Measurements from ENCODE around the gene ZNF212.
A peak's percentile ranks its signal among the peaks of the same experiment; 100 is the strongest.

The ZNF212 gene

DNA sequence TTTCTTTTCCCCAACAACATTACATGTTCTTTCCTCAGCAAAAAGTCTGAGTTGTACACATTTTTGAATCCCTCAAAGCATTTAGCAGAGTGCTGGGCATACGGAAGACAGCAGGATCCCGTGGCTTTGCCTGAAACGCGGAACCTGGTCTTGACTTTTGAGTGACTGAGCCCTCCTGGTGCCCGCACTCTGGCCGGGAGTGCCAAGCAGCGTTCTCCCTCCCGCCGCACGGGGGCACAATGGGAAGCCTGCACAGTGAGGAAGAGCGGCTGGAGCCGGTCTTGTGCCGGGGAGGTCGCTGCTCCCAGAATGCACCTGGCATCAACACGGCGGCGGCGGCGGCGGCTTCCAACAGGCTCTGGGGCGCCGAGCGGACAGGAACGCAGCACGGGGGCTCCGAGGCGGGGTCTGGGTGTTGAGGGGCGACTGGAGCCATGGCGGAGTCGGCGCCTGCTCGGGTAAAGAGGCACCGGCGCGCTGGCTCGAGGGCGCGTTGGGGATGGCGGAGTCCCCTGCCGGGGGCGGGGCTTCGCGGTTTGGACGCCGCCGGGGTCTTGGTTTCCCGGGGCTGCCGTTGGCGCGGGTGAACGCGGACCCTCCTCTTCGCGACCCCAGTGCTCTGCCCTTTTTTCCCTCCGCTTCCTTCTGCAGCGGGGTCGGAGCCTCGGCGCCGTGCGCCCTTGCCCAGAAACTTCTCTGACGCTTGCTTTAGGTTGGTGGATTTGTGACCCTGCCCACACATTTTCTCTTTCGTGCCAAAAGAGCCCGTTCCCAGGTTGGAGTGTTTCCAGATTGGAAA is at the start of gene ZNF212:
Gene ZNF212, plus strand, starts transcription at position 307 of the 799 bp plus-strand sequence. Its CDS starts 128 bp downstream, at position 435.
- H3K27ac ChIP-seq, result peak within 1 kb of the TSS; percentile 78
- TF ChIP-seq, protein P1, sequence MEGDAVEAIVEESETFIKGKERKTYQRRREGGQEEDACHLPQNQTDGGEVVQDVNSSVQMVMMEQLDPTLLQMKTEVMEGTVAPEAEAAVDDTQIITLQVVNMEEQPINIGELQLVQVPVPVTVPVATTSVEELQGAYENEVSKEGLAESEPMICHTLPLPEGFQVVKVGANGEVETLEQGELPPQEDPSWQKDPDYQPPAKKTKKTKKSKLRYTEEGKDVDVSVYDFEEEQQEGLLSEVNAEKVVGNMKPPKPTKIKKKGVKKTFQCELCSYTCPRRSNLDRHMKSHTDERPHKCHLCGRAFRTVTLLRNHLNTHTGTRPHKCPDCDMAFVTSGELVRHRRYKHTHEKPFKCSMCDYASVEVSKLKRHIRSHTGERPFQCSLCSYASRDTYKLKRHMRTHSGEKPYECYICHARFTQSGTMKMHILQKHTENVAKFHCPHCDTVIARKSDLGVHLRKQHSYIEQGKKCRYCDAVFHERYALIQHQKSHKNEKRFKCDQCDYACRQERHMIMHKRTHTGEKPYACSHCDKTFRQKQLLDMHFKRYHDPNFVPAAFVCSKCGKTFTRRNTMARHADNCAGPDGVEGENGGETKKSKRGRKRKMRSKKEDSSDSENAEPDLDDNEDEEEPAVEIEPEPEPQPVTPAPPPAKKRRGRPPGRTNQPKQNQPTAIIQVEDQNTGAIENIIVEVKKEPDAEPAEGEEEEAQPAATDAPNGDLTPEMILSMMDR (conservative IDR thresholded peaks at IDR 0.05), result peak; percentile 98

DNA sequence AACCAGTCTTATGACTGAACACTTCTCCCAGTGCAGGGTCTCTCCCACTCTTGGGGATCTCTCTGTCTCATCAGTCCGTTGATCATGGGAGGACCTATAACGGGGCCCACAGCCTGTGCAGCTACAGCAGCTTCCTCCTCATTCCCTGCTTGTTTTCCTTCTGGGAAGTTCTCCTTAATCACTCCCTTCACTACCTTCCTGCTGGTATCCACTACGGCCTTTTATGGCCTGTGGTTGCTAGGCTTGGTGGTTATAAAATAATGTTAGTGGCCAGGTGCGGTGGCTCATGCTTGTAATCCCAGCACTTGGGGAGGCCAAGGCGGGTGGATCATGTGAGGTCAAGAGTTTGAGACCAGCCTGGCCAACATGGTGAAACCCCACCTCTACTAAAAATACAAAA is 47.6 kb upstream of the ZNF212 start:
- no peak overlapping the region for H3K27ac ChIP-seq
- TF ChIP-seq, protein P1 (conservative IDR thresholded peaks at IDR 0.05), result no peak

DNA sequence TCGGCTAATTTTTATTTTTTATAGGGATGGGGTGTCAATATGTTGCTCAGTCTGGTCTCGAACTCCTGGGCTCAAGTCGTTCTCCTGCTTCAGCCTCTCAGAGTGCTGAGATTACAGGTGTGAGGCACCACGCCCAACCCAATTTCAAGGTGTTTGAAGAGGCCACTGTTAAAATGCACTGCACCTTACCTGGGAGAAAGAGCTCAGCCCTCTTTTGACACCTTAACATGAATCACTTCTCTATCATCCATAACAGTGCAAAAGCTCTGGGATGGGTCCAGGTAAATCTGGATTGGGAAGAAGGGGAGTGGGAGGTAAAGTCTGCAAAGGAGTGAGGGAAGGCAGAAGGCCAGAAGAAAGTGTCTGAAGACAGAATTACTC is 44.7 kb upstream of the ZNF212 start:
- TF ChIP-seq, protein P1 (conservative IDR thresholded peaks at IDR 0.05), result no peak
- peak overlapping the region; percentile 99 for H3K27ac ChIP-seq

DNA sequence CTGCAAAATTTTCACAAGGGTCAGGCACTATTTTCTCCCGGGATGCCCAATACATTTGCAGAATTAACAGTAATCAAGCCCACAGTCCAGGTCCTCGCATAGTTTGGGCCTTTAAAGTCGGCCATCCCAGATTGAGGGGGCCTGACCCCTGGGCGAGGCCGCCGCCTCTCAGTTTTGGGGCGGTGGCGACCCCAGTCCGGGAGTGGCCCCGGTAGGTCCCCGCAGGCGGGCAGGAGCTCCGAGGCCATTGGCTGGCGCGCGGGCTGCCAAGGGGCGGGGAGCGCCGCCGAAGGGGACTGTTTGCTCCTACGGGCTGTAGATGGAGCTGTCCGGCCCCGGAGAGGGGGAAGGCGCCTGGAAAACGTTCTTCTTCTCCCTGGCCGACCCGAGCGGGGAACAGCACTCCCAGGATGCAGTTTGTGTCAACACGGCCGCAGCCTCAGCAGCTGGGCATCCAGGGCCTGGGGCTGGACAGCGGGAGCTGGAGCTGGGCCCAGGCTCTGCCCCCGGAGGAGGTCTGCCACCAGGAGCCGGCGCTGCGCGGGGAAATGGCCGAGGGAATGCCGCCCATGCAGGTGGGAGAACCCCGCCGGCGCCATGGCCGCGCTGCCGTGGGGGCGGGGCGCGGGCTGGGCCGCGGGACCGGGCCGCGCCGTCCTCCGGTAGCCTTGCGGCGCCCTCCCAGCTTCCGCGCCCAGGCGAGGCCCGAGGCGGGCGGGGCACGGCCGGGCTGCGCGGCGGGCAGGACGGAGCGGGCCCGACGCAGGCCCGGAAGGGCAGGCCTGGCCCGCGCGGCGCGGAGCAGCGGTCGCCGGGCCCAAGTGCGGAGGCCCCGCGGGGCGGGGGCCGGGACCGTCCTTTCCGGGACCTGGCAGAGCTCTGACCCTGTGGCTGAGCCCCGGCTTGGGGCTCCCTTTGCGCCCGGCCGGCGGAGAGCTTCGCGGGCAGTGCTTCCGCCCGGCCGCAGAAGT is 44.0 kb upstream of the ZNF212 start, which contains the start of gene ZNF282:
Gene ZNF282, plus strand, starts transcription at position 367 of the 971 bp plus-strand sequence. Its CDS starts 44 bp downstream, at position 411.
- peak within 1 kb of the TSS; percentile 99 for H3K27ac ChIP-seq
- TF ChIP-seq, protein P1 (conservative IDR thresholded peaks at IDR 0.05), result peak; percentile 91

DNA sequence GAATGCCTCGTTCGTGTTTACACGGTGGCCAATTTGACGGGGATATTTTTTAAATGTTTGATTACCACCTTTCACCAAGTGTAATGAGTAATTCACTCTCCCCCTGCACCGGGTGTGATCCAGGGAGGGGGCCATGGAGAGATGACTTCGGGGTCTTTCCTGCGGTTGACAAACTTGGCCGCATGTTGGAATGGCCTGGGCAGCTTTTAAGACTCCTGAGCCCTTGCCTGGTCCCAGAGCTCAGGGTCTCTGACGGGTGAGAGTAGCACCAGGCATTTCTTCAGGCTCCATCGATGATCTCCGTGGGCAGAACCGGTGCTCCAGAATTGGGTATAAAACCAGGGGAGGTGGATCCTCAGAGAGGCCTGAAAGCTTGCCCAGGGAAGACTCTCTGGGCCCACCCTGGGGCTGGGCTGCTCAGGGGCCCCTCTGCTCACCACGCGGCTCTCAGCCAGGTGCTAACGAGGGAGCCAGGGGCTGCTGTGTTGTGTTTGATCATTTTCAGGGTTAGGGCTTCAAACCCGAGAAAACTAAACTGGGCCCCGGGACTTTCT is 43.2 kb upstream of the ZNF212 start:
- H3K27ac ChIP-seq, result peak overlapping the region; percentile 99
- TF ChIP-seq, protein P1 (conservative IDR thresholded peaks at IDR 0.05), result no peak

DNA sequence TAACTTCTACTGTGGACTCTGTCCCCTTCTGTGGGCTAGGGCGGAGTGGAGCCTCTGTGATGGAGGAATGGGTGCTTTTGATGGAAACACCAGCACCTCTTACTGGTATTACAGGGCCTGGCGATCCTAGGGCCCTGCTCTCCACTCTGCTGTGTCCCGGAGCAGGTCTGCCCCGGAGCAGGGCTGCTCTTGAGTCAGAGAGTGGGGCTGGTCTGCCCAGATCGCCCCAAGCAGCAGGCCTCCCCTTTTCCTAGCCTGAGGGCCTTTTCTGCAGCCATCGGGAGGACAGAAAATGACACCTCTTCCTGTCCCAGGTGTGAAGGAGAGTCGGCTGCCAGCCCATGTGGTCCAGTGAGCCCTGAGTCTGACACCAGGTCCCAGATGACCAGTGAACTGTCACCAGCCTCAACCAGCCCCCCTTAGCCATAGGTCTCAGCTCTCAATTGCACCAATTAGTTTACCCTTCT is 42.7 kb upstream of the ZNF212 start:
- H3K27ac ChIP-seq, result peak overlapping the region; percentile 99
- TF ChIP-seq, protein P1 (conservative IDR thresholded peaks at IDR 0.05), result no peak

Data from VCaP (cell line).